Retinal pigment epithelial cell (primary cell): ENCODE results near the gene SLC4A5.

Source experiments
- DNase-seq: peaks from one replicate; pipeline ENCODE4 v3.0.0-alpha.2; 2010; ENCODE audit warnings: low read depth
- H3K4me3 ChIP-seq: 2 replicates; pipeline ENCODE4 v1.5.1; 2011; ENCODE audit warnings: mild to moderate bottlenecking, low read length, control low read depth, moderate library complexity
- CTCF ChIP-seq: conservative IDR thresholded peaks from 2 replicates; pipeline ENCODE4 v1.5.1; 2011; ENCODE audit warnings: low read depth, low read length, control low read depth, inconsistent platforms

SLC4A5 gene

DNA sequence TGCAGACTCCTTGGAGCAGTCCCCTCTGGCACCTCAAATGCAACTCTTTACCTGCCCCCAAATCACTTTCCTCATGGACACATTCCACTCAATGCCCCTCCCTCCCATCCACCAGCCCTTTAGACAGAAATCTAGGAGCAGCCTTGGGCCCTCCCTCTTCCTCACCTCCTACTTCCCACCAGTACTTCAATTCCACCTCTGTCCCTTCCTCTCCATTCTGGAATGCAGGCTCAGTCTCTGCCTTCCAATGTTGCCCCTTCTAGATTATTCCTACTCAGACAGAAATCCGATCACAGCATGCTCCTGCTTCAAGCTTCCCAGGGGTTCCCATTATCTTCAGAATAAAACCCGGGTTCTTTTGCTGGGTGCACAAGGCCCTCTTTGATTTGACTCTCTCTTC, 82.7 kb downstream of the SLC4A5 start:
- DNase-seq: no peak
- TF ChIP-seq CTCF: no peak
- no peak overlapping the region for H3K4me3 ChIP-seq

GRCh38 chr2:74259733-74260132, 83.5 kb downstream of the SLC4A5 start:
- DNase-seq: no peak
- H3K4me3 ChIP-seq: no peak overlapping the region
- TF ChIP-seq CTCF: no peak

- TF ChIP-seq CTCF: no peak
- DNase-seq: no peak
Measured at GRCh38 chr2:74259191-74259590, 84.0 kb downstream of the SLC4A5 start.

GRCh38 chr2:74255660-74256213, 87.5 kb downstream of the SLC4A5 start:
- TF ChIP-seq CTCF: no peak
- H3K4me3 ChIP-seq: no peak overlapping the region
- DNase-seq: no peak

More at GRCh38 chr2:74259191-74259590, 84.0 kb downstream of the SLC4A5 start:
- H3K4me3 ChIP-seq: no peak overlapping the region

DNA sequence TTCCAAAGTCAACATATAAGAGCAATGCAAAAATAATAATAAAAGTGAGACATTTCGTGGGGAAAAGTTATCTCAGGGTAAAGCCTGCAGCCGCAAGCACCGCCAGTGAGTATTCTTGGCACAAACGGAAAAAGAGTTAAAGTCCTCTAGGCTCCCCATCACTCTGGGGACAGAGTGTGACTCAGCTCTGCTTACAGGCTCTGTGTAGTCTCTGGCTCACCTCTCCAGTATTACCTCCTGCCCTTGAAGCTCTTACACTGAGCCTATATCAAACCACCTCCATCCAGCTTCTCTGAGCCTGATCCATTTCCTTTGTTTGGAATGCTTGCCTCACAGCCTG, 89.3 kb downstream of the SLC4A5 start:
- no peak for TF ChIP-seq CTCF
- H3K4me3 ChIP-seq: no peak overlapping the region
- no peak for DNase-seq

DNA sequence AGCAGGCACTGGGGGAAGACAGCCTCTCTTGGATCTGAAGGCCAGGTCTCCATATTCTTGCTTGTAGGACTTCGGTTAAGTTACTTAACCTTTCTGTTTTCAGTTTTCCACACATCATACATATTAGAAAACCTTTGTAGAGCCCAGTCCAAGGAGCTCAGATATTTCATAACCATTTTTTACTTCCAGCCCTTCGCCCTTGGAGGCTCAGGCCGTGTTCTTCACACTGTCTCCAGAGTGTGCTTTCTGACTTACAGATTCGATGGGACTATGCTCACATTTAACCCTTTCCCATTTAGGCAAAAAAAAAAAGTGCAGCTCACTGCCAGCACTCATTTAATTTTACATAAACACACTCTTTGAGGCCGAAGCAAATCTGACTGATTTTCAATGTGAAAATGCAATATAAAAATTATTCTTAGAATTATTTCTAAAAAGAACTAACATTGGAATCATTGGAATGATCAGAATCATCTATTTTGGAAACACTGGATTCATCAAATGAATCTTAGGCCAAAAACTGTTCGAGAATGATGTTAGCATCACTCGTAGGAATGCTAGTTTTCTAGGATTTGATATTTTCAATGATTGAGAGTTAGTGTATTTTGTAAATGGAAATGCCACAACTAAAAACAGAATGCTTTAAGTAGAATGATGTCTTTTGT, 89.8 kb downstream of the SLC4A5 start:
- TF ChIP-seq CTCF: no peak
- no peak overlapping the region for H3K4me3 ChIP-seq
- no peak for DNase-seq

GRCh38 chr2:74252862-74253261, 90.4 kb downstream of the SLC4A5 start:
- TF ChIP-seq CTCF: no peak
- no peak overlapping the region for H3K4me3 ChIP-seq
- DNase-seq: no peak
